K562 treated with DMSO at 1 percent for 48 hours (cell line): ENCODE data around the gene COPG1. TPM values are rescaled to one million over a fixed set of nuclear protein-coding genes. Genes with fewer than 3 reads are reported as not detected.

Experiments used
- total RNA-seq: library from RNA; unstranded; fragments of 300-600 nt; gene quantifications from 2 replicates; pipeline ENCODE4 v1.2.3, GENCODE V29; 2022; ENCODE audit warnings: low replicate concordance; ENCODE audit errors: extremely low read depth

COPG1 gene
- total RNA-seq: not detected in 2 replicates

GRCh38 chr3:129249284-129250065 is at the start of gene COPG1:
Gene COPG1, plus strand, starts transcription at chr3:129249606. Its CDS starts 104 bp downstream, at chr3:129249710.

GRCh38 chr3:129278439-129278965 is 29.1 kb downstream of the COPG1 start, which contains the start of gene HMCES:
Gene HMCES, plus strand, starts transcription at chr3:129278870. Its CDS starts 863 bp downstream, at chr3:129279733.

Other genes with a start within 250 kb of the COPG1 start
- not detected in 2 replicates for gene EFCC1, start 248.3 kb upstream of the COPG1 start, total RNA-seq
- gene GP9, start 188.8 kb upstream of the COPG1 start, total RNA-seq: not detected in 2 replicates
- gene RAB43, start 127.8 kb upstream of the COPG1 start, total RNA-seq: not detected in 2 replicates
- gene ISY1, start 88.5 kb upstream of the COPG1 start, total RNA-seq: not detected in 2 replicates
- gene CNBP, start 65.7 kb upstream of the COPG1 start, total RNA-seq: not detected in 2 replicates
- gene HMCES, start 29.3 kb downstream of the COPG1 start, total RNA-seq: not detected in 2 replicates
- gene EFCAB12, start 179.0 kb downstream of the COPG1 start, total RNA-seq: not detected in 2 replicates
- gene MBD4, start 190.3 kb downstream of the COPG1 start, total RNA-seq: not detected in 2 replicates
- gene IFT122, start 190.6 kb downstream of the COPG1 start, total RNA-seq: not detected in 2 replicates